GM18861 (cell line): Measurements from ENCODE around the gene SRP54.
"Not testable (repeated sequence)": the region's sequence is repeated elsewhere in the genome, so short reads cannot be mapped to it uniquely, and the experiment has no call there.

Experiments used
- ATAC-seq: cut with Tn5 transposase; IDR thresholded peaks from one replicate; pipeline ENCODE4 v1.9.1; 2021; ENCODE audit not compliant: unreplicated experiment

Gene SRP54

DNA sequence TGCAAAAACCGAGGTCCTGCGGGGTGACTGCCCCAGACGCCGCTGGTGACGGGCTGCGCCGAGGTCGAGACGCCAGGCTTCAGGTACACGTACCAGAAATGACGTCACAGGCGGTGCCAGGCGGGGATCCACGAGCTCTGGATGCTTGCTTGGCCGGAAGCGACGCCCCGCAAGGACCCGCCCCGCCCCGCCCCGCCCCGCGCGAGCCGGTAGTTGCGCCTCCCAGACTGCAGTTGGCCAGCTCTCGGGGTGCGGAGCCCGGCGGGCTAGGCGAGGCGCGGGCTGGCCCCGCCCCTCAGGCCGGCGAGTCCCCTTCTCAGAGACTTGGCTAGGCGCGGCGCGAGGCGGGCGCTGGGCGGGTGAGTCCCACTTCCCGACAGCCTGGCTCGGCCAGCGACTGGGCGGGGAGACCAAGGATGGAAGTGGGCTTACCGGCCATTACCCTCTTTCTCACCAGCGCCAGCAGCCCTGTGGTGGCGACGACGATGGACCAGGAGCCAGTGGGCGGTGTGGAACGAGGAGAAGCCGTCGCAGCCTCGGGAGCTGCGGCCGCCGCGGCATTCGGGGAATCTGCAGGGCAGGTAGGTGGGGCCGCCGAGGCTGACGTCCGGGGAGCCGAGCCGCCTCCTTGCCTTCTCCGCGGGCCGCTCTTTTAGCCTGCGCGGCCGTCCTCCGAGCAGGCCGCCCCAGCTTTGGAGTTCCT, 63.4 kb downstream of the SRP54 start, which contains the start of gene FAM177A1:
FAM177A1 (plus strand) TSS at position 225 of the 703 bp plus-strand sequence; CDS start at position 417, 192 bp downstream.
- ATAC-seq = peak; percentile 89

GRCh38 chr14:35046751-35047536, 64.2 kb downstream of the SRP54 start:
- ATAC-seq = peak; percentile 20

GRCh38 chr14:35047976-35048513, 65.3 kb downstream of the SRP54 start:
- ATAC-seq = no peak

GRCh38 chr14:35050652-35051051, 67.9 kb downstream of the SRP54 start:
- ATAC-seq = no peak

- no peak for ATAC-seq
These were observed 69.0 kb downstream of the SRP54 start for GRCh38 chr14:35051796-35052195.

- no peak for ATAC-seq
These were observed 69.8 kb downstream of the SRP54 start for GRCh38 chr14:35052637-35053036.

- ATAC-seq = not testable (repeated sequence)
These were observed 78.5 kb downstream of the SRP54 start for GRCh38 chr14:35061113-35061791.

- not testable (repeated sequence) for ATAC-seq
These were observed 82.9 kb downstream of the SRP54 start for GRCh38 chr14:35065731-35066130.

- ATAC-seq = no peak
These were observed 85.6 kb downstream of the SRP54 start for GRCh38 chr14:35068238-35069012.

GRCh38 chr14:35072226-35072625, 89.4 kb downstream of the SRP54 start:
- no peak for ATAC-seq

DNA sequence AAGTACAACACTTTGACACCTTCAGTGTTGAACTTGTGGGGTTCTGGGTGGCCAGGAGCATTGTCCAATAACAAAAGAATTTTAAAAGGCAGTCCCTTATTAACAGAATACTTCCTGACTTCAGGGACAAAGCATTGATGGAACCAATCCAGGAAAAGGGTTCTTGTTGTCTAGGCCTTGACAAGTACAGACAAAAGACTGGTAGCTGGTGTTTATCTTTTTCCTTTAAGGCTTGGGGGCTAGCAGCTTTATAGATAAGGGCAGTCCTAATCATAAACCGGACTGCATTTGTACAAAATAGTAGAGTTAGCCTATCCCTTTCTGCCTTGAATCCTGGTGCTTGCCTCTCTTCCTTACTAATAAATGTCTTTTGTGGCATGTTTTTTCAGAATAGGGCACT, 90.7 kb downstream of the SRP54 start:
- no peak for ATAC-seq

DNA sequence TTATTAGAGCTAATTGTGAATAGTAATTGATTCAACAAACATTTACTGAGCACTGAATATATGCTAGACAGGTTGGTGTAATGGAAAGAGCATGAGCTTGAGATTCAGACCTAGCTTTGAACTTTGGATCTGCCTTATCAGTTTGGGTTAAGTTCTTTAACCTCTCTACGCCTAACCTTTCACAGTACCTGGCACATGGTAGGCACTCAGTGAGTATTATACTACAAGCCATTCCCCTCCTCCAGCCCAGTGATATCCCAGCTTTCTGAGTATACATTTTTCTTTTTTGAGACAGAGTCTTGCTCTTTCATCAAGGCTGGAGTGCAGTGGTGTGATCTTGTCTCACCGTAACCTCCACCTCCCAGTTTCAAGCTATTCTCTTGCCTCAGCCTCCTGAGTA, 95.3 kb downstream of the SRP54 start:
- ATAC-seq = no peak
